Superior temporal gyrus (tissue), 1 donor: ENCODE measurements around the gene COP1.
"Not testable (repeated sequence)": the region's sequence is repeated elsewhere in the genome, so short reads cannot be mapped to it uniquely, and the experiment has no call there.

Experiments used
- DNase-seq: peaks from one replicate; pipeline ENCODE4 v3.0.0-alpha.2; 2016; ENCODE audit errors: extremely low spot score

Gene COP1

DNA sequence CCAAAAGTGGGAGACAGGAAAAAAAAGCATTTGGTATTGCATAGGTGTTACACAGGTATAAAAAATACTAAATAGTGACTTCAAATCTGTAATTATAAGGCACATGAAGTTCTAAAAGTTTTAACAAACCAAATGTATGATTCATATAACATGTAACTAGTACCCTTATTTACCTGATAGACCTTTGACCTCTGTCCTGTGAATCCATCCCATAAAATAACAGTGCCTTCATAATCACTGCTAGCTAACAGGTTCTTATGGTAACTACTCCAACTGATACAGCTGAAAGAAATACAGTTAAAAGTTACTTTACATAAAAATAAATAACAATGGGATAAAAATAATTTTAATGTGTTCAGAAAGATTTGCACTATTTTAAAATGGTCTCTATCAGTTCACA is 163.5 kb downstream of the COP1 start:
- no peak for DNase-seq

DNA sequence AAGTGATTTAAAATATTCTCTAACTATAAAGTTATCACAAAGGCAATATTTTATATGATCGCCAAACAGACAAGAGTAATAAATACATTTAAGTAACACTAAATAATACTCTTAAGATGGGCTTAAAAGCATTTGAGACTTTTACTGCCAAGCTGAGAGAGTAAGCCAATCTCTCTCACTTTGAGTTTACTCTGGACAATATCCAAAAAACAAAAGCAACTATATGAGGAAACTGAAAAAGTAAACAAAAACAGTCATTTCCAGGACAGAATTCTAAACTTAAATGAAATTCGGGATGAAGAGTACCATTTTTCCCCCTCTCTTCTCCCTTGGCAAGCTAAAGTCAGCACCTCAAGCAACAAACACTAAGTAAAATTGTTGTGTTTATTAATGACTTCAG is 173.2 kb downstream of the COP1 start:
- no peak for DNase-seq

- DNase-seq: no peak
These were observed 173.6 kb downstream of the COP1 start for GRCh38 chr1:176033474-176033873.

DNA sequence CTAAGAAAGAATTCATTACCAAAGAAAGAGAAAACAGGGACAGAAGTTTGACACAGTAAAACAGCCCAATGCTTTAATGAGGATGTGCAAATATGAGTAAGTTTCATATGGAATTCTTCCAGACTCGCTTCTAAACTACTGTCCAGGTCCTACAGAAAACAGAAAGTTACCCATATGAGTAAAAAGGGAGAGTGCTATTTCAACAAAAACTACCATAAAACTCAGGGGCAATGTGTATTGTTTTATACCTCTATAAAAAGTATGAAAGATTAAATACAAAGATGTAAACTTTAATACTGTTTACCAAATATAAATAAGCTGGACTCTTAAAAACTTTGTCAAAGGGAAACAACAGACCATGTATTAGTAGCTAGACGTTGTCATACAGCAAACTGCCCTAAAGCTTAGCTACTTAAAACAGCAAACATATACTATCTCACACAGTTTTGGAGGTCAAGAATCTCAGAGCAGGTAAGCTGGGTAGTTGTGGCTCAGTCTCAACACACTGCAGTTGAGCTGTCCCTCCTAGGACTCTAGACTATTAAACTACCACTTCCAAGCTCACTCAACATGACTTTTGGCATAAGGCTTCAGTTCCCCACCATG is 174.9 kb downstream of the COP1 start:
- DNase-seq: no peak

DNA sequence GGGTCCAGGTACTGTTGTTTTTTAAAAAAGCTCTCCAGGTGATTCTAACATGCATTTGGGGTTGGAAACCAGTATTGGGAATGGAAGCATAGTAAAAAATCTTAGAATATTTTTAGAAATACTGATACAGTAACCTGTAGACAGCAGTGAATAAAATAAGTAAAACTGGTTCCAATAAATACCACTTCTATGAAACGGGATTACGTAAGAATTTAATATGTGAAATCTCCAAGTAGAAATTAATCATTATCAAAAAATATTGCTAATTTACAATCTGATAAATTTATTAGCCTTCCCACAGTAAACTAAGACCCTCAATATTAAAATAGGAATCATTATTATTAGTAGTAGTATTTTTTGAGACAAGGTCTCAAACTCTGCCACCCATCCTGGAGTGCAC is 177.5 kb downstream of the COP1 start:
- DNase-seq: no peak

- DNase-seq: no peak
These were observed 177.9 kb downstream of the COP1 start for GRCh38 chr1:176029155-176029554.

- not testable (repeated sequence) for DNase-seq
These were observed 179.2 kb downstream of the COP1 start for GRCh38 chr1:176027934-176028333.

GRCh38 chr1:176022574-176022973 is 184.5 kb downstream of the COP1 start:
- DNase-seq: no peak

DNA sequence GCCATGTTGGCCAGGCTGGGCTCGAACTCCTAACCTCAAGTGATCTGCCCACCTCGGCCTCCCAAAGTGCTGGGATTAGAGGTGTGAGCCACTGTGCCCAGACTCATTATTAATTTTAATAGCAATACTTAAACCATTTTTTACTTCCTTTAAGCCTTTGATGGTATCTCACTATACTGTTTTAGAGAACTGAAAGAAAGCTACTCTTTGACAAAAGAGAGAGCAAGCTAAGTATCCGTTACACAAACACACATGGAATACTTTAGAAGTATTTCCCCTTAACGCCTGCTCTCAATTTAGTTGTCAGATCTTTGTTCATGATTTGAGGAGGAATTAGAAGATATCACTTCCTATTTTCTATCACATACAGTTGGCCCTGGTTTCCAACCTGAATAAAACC is 189.4 kb downstream of the COP1 start:
- DNase-seq: no peak

- DNase-seq: no peak
These were observed 197.1 kb downstream of the COP1 start for GRCh38 chr1:176009951-176010350.

GRCh38 chr1:176007756-176008389 is 199.2 kb downstream of the COP1 start:
- not testable (repeated sequence) for DNase-seq

DNA sequence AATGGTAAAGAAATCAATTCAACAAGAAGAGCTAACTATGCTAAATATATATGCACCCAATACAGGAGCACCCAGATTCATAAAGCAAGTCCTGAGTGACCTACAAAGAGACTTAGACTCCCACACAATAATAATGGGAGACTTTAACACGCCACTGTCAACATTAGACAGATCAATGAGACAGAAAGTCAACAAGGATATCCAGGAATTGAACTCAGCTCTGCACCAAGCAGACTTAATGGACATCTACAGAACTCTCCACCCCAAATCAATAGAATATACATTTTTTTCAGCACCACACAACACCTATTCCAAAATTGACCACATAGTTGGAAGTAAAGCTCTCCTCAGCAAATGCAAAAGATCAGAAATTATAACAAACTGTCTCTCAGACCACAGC is 212.4 kb downstream of the COP1 start:
- DNase-seq: not testable (repeated sequence)

- not testable (repeated sequence) for DNase-seq
These were observed 214.3 kb downstream of the COP1 start for GRCh38 chr1:175992825-175993224.

GRCh38 chr1:175992202-175992601 is 214.9 kb downstream of the COP1 start:
- not testable (repeated sequence) for DNase-seq

GRCh38 chr1:175984813-175985212 is 222.3 kb downstream of the COP1 start:
- no peak for DNase-seq

DNA sequence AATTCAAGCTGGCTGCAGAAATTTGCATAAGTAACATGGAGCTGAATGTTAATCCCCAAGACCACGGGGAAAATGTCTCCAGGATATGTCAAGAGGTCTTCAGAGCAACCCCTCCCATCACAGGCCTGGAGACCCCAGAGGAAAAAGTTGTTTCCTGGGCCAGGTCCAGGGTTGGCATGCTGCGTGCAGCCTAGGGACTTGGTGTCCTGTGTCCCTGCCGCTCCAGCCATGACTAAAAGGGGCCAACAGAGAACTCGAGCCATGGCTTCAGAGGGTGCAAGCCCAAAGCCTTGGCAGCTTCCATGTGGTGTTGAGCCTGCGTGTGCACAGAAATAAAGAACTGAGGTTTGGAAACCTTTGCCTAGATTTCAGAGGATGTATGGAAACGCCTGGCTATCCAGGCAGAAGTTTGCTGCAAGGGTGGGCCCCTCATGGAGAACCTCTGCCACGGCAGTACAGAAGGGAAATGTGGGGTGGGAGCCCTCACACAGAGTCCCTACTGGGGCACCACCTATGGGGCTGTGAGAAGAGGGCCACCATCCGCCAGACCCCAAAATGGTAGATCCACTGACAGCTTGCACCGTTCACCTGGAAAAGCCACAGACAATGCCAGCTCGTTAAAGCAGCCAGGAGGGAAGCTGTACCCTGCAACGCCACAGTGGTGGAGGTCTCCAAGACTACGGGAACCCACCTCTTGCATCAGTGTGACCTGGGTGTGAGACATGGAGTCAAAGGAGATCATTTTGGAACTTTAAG is 222.9 kb downstream of the COP1 start:
- DNase-seq: no peak

DNA sequence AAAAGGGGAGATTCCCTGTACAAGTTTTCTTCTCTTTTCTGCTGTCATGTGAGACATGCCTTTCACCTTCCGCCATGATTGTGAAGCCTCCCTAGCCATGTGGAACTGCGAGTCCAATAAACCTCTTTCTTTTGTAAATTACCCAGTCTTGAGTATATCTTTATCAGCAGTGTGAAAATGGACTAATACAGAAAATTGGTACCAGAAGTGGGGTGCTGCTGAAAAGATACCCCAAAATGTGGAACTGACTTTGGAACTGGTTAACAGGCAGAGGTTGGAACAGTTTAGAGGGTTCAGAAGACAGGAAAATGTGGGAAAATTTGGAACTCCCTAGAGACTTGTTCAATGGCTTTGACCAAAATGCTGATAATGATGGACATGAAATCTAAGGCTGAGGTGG is 223.7 kb downstream of the COP1 start:
- DNase-seq: not testable (repeated sequence)

- DNase-seq: no peak
These were observed 226.0 kb downstream of the COP1 start for GRCh38 chr1:175981128-175981527.

DNA sequence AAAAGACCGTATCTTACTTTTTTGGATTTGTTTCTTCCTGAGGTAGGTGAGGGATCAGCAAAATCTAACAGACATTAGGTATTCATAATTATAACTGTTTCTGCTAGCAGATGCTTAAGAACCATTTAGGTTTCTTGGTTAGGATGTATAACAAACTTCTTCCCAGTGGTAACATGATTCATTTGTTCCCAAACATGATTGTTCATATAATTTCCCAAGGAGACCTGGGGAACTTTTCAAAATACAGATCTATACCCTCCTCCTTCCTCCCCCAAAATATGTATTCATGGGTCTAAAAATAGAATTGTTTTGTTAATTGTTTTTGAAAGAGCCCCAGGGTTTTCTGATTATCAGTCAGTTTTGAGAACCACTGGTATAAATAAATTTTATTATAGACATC is 228.2 kb downstream of the COP1 start:
- no peak for DNase-seq

- DNase-seq: no peak
These were observed 228.6 kb downstream of the COP1 start for GRCh38 chr1:175978476-175978875.

- no peak for DNase-seq
These were observed 230.0 kb downstream of the COP1 start for GRCh38 chr1:175976865-175977642.

DNA sequence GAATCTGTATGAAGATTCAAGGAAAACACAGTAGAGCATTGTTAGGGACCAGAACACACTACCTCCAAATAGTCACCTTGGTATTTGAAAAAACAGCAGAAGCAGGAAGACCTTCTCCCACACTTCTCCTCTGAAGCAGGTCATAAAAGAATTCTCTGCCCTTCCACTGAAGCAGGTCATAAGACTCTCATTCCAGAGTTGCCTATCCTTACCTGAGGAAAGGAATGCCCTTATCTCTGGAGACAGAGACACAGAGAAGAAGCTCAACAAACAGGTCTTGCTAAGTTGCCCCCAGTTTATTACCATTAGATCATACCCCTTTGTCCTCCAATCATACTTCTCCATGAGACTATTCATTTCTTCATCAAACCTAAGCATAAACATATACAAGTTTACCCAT is 237.9 kb downstream of the COP1 start:
- DNase-seq: no peak
